Measurements from ENCODE around the gene GPATCH11. TPM values are rescaled to one million over a fixed set of nuclear protein-coding genes. Genes with fewer than 3 reads are reported as not detected.

GPATCH11 gene
- polyA plus RNA-seq, 3 donors, result 3.1 to 5.7 (median 3.8) TPM

- Histone ChIP-seq H3K4me3 (replicated peaks in 1 of 3; ENCODE audit: low read depth in 2 of 3, low read length in 3 of 3) (no peak overlapping the region), H3K4me1 (ENCODE audit: control insufficient read depth in 1 of 2, insufficient read depth in 2 of 2, low read length in 2 of 2) (no peaks in the 10 kb centered on the region), H3K27ac (ENCODE audit: low read depth in 1 of 2, low read length in 2 of 2) (no peak overlapping the region), H3K36me3 (replicated peaks in 1 of 2; ENCODE audit: control insufficient read depth in 1 of 2, insufficient read depth in 2 of 2, low read length in 2 of 2) (peaks cover 89 to 100% of the 10 kb centered on the region in 2 donors), H3K27me3 (ENCODE audit: control insufficient read depth in 2 of 2, insufficient read depth in 2 of 2, low read length in 2 of 2) (no peaks in the 10 kb centered on the region), H3K79me2 (ENCODE audit: insufficient read depth, low read length) (no peaks in the 10 kb centered on the region), H4K20me1 (ENCODE audit: insufficient read depth, low read length) (peaks cover 7% of the 10 kb centered on the region), H3K4me2 (replicated peaks; ENCODE audit: extremely low read depth, low read length, poor library complexity, severe bottlenecking) (no peak overlapping the region), H3K9ac (ENCODE audit: insufficient read depth, low read length, poor library complexity, severe bottlenecking) (no peak overlapping the region), H2AFZ (ENCODE audit: insufficient read depth, low read depth, low read length, poor library complexity, severe bottlenecking) (no peak overlapping the region), H3K9me3 (replicated peaks in 1 of 2; ENCODE audit: control insufficient read depth in 1 of 2, insufficient read depth in 1 of 2, low read length in 2 of 2) (no peaks in the 10 kb centered on the region)
- no peak overlapping the region for H3K4me3 Mint-ChIP-seq
- H3K27ac Mint-ChIP-seq, result peak overlapping the region in 1 of 7 donors; percentile 9
- DNase-seq, result no peak
- no peaks in the 10 kb centered on the region for H3K4me1 Mint-ChIP-seq
- peaks cover 37 to 60% of the 10 kb centered on the region in 2 donors for H3K36me3 Mint-ChIP-seq
- intact Hi-C loops (cut with micrococcal nuclease), result no loop called here
- TF ChIP-seq, protein P1, sequence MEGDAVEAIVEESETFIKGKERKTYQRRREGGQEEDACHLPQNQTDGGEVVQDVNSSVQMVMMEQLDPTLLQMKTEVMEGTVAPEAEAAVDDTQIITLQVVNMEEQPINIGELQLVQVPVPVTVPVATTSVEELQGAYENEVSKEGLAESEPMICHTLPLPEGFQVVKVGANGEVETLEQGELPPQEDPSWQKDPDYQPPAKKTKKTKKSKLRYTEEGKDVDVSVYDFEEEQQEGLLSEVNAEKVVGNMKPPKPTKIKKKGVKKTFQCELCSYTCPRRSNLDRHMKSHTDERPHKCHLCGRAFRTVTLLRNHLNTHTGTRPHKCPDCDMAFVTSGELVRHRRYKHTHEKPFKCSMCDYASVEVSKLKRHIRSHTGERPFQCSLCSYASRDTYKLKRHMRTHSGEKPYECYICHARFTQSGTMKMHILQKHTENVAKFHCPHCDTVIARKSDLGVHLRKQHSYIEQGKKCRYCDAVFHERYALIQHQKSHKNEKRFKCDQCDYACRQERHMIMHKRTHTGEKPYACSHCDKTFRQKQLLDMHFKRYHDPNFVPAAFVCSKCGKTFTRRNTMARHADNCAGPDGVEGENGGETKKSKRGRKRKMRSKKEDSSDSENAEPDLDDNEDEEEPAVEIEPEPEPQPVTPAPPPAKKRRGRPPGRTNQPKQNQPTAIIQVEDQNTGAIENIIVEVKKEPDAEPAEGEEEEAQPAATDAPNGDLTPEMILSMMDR (IDR thresholded peaks at IDR 0.05), result no peak
- H3K9me3 Mint-ChIP-seq, result peaks cover 0 to 2% (median 0%) of the 10 kb centered on the region in 7 donors
- no peaks in the 10 kb centered on the region for H3K27me3 Mint-ChIP-seq (ENCODE audit: low read depth in 3 of 3)
- WGBS (ENCODE audit: insufficient coverage), result 100% methylated on average over 3 of the region's 6 CpGs
Measured at GRCh38 chr2:37132914-37133313, 48.6 kb downstream of the GPATCH11 start.

DNA sequence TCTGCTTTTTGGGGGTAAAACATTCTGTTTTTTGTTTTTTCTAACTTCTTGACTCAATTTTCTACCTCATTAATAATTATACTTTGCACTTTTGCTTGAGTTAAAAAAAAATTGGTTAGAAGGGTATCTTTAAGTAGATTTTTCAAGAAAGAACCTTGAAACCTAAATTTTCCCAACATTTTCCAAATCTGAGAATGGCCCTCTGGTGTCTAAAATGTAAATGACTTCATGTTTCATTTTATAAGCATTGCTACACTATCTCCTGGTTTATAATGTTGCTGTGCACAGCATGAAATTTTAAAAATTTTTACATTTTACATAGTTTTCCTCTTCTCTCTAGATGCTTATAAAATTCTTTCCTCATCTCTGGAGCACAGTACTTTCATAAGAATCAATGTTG lies 58.2 kb downstream of the GPATCH11 start:
- peaks cover 3% of the 10 kb centered on the region for H3K4me1 Mint-ChIP-seq
- no peak overlapping the region for H3K4me3 Mint-ChIP-seq
- H3K9ac ChIP-seq (ENCODE audit: insufficient read depth, low read length, poor library complexity, severe bottlenecking), result no peak overlapping the region
- H3K4me2 ChIP-seq (replicated peaks; ENCODE audit: extremely low read depth, low read length, poor library complexity, severe bottlenecking), result no peak overlapping the region
- no peak overlapping the region for H3K27ac ChIP-seq (ENCODE audit: low read depth in 1 of 2, low read length in 2 of 2)
- no peaks in the 10 kb centered on the region for H3K79me2 ChIP-seq (ENCODE audit: insufficient read depth, low read length)
- peaks cover 65 to 68% of the 10 kb centered on the region in 2 donors for H3K36me3 Mint-ChIP-seq
- no peaks in the 10 kb centered on the region for H3K9me3 ChIP-seq (replicated peaks in 1 of 2; ENCODE audit: control insufficient read depth in 1 of 2, insufficient read depth in 1 of 2, low read length in 2 of 2)
- TF ChIP-seq, protein P1 (IDR thresholded peaks at IDR 0.05), result no peak
- no peak overlapping the region for H2AFZ ChIP-seq (ENCODE audit: insufficient read depth, low read depth, low read length, poor library complexity, severe bottlenecking)
- no peaks in the 10 kb centered on the region for H3K9me3 Mint-ChIP-seq
- peaks cover 0 to 5% of the 10 kb centered on the region in 2 donors for H3K4me1 ChIP-seq (ENCODE audit: control insufficient read depth in 1 of 2, insufficient read depth in 2 of 2, low read length in 2 of 2)
- H3K4me3 ChIP-seq (replicated peaks in 1 of 3; ENCODE audit: low read depth in 2 of 3, low read length in 3 of 3), result no peak overlapping the region
- intact Hi-C loops (cut with micrococcal nuclease), result no loop called here
- peak overlapping the region in 1 of 7 donors; percentile 64 for H3K27ac Mint-ChIP-seq
- H4K20me1 ChIP-seq (ENCODE audit: insufficient read depth, low read length), result no peaks in the 10 kb centered on the region
- H3K27me3 Mint-ChIP-seq (ENCODE audit: low read depth in 3 of 3), result no peaks in the 10 kb centered on the region
- no peak for DNase-seq
- peaks cover 88 to 98% of the 10 kb centered on the region in 2 donors for H3K36me3 ChIP-seq (replicated peaks in 1 of 2; ENCODE audit: control insufficient read depth in 1 of 2, insufficient read depth in 2 of 2, low read length in 2 of 2)
- H3K27me3 ChIP-seq (ENCODE audit: control insufficient read depth in 2 of 2, insufficient read depth in 2 of 2, low read length in 2 of 2), result no peaks in the 10 kb centered on the region
